Measurements from ENCODE around the gene CUL4B.
"Not testable (repeated sequence)": the region's sequence is repeated elsewhere in the genome, so short reads cannot be mapped to it uniquely, and the experiment has no call there.

Gene CUL4B

GRCh38 chrX:120560842-120561633 is at the start of gene CUL4B:
Gene CUL4B, minus strand, starts transcription at chrX:120560962. Its CDS starts 324 bp downstream, at chrX:120560638.
- peak within 1 kb of the TSS; percentile 89 for H3K4me3 ChIP-seq (ENCODE audit: low read depth, low read length)
- peak; percentile 18 for TF ChIP-seq POLR2A (IDR thresholded peaks at IDR 0.05; ENCODE audit: extremely low read depth, insufficient read length)
- TF ChIP-seq CTCF (IDR thresholded peaks at IDR 0.05; ENCODE audit: low read depth, low read length), result no peak
- TF ChIP-seq MYC (IDR thresholded peaks at IDR 0.05; ENCODE audit: low read depth, low read length), result no peak; the same call in 1 of the 2 replicates
- TF ChIP-seq MAX (IDR thresholded peaks at IDR 0.05; ENCODE audit: low read depth, low read length), result peak; percentile 66
- peak; percentile 96 for DNase-seq (ENCODE audit: low read depth)

DNA sequence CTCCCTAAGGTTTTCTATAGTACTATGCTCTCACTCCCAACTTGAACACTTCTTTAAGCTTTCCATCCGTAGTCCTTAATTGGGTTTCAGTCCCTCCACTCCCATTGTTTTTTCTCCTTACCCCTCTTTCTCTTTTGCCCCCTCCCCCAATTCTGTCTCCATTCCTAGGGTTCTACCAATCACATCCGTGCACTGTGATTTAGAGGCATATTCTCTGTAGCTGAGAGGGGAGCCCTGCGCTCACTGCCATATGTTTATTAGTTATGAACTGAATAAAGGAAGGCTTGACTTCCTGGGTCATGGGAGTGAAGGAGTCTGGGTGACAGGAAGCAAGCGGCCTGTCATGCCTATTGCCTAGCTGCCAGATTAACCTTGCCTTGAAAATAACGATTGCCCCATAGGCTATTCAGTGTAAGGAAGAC is 43.6 kb upstream of the CUL4B start:
- TF ChIP-seq MYC (IDR thresholded peaks at IDR 0.05; ENCODE audit: low read depth, low read length) (no peak), CTCF (IDR thresholded peaks at IDR 0.05; ENCODE audit: low read depth, low read length) (no peak), MAX (IDR thresholded peaks at IDR 0.05; ENCODE audit: low read depth, low read length) (no peak), POLR2A (IDR thresholded peaks at IDR 0.05; ENCODE audit: extremely low read depth, insufficient read length) (no peak)
- peak; percentile 59 for DNase-seq (ENCODE audit: low read depth)
- H3K4me3 ChIP-seq (ENCODE audit: low read depth, low read length), result peak overlapping the region; percentile 96

- DNase-seq (ENCODE audit: low read depth), result peak; percentile 95
- H3K4me3 ChIP-seq (ENCODE audit: low read depth, low read length), result peak within 1 kb of the TSS; percentile 96
- TF ChIP-seq MYC (IDR thresholded peaks at IDR 0.05; ENCODE audit: low read depth, low read length) (no peak), POLR2A (IDR thresholded peaks at IDR 0.05; ENCODE audit: extremely low read depth, insufficient read length) (peak; percentile 40), MAX (IDR thresholded peaks at IDR 0.05; ENCODE audit: low read depth, low read length) (no peak), CTCF (IDR thresholded peaks at IDR 0.05; ENCODE audit: low read depth, low read length) (no peak)
Measured at GRCh38 chrX:120603707-120604360, 43.1 kb upstream of the CUL4B start, which contains the start of gene MCTS1. Gene MCTS1, plus strand, starts transcription at chrX:120604101. Its CDS starts 136 bp downstream, at chrX:120604237.

GRCh38 chrX:120585702-120586101 is 24.9 kb upstream of the CUL4B start:
- no peak overlapping the region for H3K4me3 ChIP-seq (ENCODE audit: low read depth, low read length)
- no peak for DNase-seq (ENCODE audit: low read depth)
- TF ChIP-seq POLR2A (IDR thresholded peaks at IDR 0.05; ENCODE audit: extremely low read depth, insufficient read length), result no peak
- TF ChIP-seq MYC (IDR thresholded peaks at IDR 0.05; ENCODE audit: low read depth, low read length), result no peak
- TF ChIP-seq MAX (IDR thresholded peaks at IDR 0.05; ENCODE audit: low read depth, low read length), result no peak
- TF ChIP-seq CTCF (IDR thresholded peaks at IDR 0.05; ENCODE audit: low read depth, low read length), result no peak

- no peak for TF ChIP-seq MAX (IDR thresholded peaks at IDR 0.05; ENCODE audit: low read depth, low read length)
- TF ChIP-seq MYC (IDR thresholded peaks at IDR 0.05; ENCODE audit: low read depth, low read length), result no peak
- no peak for TF ChIP-seq CTCF (IDR thresholded peaks at IDR 0.05; ENCODE audit: low read depth, low read length)
- H3K4me3 ChIP-seq (ENCODE audit: low read depth, low read length), result no peak overlapping the region
- no peak for DNase-seq (ENCODE audit: low read depth)
Measured at GRCh38 chrX:120575379-120576114, 14.8 kb upstream of the CUL4B start.

GRCh38 chrX:120573806-120574205 is 13.0 kb upstream of the CUL4B start:
- DNase-seq (ENCODE audit: low read depth); H3K4me3 ChIP-seq (ENCODE audit: low read depth, low read length): not testable (repeated sequence)

All from NB4 (cell line).